Fibroblast of peridontal ligament (primary cell): ENCODE data around the gene STIM1.
A peak's percentile ranks its signal among the peaks of the same experiment; 100 is the strongest.

Experiments
- DNase-seq: peaks from one replicate; pipeline ENCODE4 v3.0.0-alpha.2; 2010; ENCODE audit errors: extremely low read depth

Gene STIM1

DNA sequence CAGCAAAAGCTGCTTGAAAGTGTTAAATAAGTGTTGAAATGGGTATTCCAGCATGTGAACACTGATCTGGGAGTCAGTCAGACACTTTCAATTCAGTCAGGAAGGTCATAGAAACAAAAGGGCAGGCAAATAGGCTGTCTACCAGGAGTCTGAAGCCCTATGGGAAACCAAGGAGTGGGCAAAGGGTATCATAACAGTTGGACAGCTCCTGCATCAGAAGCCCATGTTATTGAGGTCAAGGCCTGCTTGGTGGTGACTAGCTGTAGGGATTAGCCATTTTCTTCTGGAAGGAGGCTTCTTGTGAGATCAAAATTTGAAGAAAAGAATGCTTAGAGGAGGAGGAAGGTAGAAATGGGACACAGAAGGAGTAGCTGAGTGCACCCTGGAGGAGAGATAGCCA, 97.3 kb downstream of the STIM1 start:
- no peak for DNase-seq

DNA sequence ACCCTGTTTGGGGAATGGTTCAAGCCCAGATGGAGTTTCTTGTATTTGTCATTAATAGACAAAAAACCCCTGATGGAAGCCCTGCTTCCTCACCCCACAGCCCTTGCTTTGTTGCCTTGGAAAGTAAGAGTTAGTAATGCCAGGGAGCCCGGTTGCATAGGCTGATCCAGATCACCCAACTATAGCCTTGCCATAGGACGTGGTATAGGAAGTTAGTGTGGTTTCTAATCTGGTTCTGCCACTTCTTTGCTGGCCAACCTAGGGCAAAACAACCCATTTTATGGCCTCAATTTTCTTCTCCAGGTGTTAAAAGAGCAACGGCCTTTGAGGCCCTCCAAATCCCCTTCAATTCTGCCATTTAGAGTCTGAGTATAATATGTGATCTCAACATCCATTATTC, 97.9 kb downstream of the STIM1 start:
- DNase-seq, result no peak

DNA sequence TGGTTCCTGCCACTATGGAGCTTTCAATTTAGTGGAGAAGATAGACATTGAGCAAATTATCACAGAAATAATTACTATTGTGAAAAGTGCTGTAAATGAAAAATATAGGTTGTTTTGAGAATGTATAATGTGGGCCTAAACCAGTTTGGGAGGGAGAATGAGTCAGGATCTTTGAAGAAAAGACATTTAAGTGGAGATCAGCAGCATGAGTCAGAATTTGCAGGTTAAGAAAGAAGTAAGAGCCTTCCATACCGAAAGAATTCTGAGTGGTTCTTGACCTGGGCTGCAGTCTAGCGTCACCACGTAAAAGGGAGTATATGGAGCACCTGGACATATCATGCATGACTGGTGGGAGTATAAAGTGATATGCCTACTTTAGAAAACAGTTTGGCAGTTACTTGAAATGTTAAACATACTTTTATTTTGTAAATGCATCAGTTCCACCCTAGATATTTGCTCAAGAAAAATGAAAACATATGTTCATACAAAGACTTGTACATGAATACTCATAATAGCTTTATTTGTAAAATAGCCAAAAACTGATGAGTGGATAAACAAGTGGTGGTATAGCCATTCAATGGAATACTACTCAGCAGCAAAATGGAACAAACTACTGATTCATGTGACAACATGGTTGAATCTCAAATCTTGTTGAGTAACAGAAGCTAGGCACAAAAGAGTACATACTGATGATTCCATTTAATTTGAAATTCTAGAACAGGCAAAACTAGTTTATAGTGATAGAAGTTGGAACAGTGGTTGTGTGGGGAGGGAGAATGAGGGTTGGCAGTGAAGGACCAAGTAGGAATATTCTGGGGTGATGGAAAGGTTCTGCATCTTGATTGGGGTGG, 99.2 kb downstream of the STIM1 start:
- DNase-seq, result no peak

DNA sequence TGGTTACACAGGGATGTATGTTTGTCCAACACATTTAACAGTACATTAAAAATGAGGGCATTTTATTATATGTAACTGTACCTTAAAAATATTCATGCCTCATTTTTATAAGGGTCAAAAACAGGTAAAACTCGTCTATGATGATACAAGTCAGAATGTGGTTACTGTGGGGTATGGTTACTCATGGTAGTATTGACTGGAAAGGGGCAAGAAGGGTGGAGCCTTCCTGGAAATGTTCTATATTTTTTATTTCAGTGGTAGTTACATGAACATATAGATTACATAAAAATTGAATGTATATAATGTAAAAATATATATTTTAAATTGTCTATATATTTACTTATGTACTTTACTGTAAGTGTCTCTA, 99.8 kb downstream of the STIM1 start:
- no peak for DNase-seq

DNA sequence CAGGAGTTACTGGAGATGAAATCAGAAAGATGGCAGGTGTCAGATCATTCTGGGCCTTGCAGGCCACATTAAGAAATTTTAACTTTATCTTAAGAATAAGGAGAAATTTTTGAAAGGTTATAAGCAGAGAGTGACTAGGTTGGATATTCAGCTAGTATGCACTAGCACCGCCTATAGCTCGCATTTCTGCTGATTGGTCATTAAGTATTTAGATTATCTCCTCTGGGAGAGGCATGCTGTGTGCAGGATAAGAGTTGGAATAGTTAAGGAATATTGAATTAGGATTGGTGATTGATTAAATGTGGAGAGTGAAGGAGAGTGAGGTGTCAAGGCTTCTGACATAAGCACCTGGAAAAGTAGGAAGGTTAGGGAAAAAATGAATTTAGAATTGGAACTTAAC, 100.6 kb downstream of the STIM1 start:
- DNase-seq, result no peak

DNA sequence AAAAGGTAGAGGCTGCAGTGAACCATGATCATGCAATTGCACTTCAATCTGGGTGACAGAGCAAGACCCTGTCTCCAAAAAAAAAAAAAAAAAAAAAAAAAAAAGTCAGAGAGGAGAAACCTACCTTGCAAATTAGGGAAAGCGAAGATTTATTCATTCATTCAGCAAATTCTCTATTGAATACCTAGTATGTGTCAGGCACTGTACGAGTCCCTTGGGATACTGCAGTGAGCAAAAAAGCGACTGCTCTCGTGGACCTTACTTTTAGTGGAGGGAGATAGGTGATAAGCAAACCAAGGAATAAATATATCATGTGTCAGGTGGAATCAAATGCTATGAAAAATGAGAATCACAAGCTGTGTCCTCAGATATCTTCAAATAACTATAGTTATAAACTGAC, 101.3 kb downstream of the STIM1 start:
- DNase-seq, result no peak

DNA sequence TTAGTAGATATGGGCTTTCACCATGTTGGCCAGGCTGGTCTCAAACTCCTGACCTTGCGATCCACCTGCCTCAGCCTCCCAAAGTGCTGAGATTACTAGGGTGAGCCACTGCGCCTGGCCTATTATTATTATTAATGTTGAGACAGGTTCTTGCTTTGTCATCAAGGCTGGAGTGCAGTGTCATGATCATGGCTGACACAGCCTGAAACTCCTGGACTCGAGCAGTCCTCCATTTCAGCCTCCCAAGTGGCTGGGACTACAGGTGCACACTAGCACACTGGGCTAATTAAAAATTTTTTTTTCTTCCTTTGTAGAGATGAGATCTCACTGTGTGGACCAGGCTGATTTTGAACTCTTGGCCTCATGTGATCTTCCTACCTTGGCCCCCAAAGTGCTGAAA, 102.0 kb downstream of the STIM1 start:
- no peak for DNase-seq

DNA sequence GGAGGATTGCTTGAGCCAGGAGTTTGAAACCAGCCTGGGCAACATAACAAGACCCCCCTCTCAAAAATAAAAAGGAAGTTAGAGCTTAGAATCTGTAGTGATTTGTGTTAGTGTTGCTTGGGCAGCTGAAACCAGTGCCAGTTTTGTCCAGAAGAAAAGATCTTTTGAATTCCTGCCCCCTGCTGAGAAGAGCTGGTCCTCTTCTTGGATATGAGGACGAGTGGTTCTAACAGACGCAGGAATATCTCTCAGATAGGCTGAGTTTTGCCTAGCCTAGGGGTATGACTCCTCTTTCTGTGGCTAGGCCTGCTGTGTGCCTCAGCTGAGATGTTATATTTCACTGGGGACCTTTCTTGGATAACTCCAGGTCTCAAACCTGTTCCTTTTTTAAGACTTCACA, 102.8 kb downstream of the STIM1 start:
- no peak for DNase-seq

DNA sequence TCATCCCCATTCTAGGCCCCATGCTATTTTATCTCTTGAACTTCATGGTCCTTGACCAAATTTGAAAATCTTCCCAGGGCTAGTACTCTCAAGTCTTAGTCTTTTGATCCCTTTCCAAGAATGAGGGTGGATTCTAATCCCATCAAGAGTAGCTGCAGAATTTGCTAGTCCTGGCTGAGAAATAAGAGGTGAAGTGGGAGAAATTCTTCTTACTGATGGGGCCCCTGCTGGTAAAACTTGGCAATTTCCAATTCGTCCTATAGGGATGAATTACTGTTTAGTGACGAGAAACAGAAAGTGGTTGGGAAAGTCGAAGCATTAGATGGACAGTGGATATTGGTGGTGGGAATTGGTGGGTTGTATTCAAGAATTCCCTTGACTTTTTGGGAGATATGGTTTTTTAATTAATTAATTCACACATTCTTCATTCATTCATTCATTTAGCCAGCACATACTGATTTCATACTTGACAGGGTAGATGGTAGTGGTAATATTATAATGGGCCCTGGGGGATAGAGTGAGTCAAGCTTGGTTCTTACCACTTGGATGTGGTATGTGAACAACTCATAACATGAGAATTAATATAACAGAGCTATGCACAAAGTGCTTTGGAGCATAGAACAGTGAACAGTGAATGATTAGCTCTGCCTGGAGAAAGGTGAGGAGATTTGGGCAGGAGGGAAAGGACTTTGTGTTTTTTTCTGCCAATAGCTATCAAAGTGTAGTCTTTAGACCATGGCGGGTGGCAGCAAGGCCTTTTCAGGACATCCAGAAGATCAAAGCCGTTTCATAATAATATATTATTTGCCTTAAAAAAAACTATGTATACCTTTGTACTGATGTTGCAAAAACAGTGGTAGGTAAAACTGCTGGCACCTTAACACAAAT, 103.8 kb downstream of the STIM1 start:
- peak; percentile 87 for DNase-seq

DNA sequence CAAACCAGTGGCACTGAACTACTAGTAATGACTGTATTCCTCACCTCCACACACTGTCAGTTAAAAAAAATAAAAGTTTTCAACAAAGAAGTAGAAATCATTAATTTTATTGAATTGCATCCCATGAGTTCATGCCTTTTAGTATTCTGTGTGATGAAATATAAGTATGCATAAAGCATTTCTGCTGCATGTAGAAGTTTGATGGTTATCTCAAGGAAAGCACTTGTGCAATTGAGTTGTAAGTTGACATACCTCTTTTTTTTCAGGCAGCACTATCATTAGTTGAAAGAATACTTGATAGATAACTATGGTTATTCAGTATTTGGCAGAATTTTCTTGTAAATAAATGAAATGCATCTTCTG, 104.4 kb downstream of the STIM1 start:
- DNase-seq, result no peak

DNA sequence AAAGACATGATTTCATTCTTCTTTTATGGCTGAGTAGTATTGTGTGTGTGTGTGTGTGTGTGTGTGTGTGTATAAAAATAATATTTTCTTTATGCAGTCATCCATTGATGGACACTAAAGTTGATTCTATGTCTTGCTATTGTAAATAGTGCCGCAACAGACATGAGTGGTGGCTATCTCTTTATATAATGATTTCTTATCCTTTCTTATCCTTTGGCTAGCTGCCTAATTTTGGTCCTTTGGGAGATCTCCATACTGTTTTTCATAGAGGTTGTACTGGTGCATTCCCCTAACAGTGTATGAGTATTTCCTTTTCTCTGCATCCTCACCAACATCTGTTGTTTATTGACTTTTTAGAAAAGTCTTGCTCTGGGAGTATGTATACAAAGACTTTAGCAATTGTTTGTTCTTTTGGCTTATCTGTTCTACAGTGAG, 107.0 kb downstream of the STIM1 start:
- peak; percentile 63 for DNase-seq

DNA sequence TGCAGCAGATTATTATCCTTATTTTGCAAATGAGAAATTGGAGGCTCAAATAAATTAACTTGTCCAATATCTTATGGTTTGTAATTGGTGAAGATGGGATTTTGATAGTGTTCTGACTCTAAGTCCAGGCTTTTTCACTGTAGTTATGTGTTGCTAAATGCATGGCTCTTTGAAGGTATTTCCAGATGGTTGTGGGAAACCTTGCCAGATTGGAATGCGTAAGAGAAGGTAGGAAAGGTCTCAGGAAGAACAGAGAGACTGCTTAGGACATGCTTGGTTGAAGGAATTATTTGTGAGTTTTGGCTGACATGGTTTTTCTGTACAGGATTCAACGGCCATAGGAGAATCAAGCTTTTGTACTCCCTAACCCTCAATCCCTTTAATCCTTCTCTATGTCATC, 108.6 kb downstream of the STIM1 start:
- no peak for DNase-seq

DNA sequence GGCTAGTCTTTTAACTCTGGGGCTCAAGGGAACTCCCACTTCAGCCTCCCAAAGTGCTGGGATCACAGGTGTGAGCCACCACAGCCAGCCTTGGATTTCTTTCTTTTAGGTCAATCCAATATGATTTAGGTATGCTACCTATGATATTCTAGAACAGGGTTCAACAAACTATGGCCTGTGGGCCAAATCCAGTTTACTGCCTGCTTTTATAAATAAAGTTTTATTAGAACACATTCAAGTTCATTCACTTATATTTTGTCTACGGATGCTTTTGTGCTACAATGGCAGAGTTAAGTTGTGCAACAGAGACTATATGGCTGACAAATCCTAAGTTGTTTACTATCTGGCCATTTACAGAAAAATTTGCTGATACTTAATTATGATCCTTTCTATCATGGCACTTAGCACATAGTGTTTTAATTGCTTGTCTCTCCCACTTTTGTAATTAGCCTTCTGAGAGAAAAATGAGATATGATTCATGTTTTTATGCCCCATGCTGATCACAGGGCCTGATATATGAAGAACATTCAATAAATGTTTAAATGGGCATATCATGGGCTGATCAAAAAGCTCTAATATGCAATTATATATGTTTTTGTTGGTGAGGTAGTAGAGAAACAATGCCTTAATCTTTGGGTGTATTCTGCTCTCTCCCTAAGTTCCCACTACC, 109.6 kb downstream of the STIM1 start:
- no peak for DNase-seq

DNA sequence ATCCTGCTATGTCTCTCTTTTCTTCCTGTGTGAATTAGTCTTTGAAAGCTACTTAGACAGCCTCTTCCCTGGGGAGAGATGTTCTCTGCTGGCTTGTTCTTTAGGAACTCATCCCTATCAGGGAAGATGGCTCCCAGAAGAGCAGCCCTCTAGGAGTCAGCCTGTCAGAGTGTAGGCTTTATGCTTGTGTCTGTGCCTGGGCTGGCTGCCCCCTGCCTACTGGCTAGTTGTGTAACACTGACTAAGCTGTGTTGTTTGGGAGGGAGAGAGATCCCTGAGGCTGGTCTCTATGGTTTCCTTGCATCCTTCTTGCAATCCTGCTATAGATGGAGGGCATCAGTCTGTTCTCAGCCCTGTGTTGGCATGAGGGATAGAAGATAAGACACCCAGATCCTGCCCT, 112.2 kb downstream of the STIM1 start:
- no peak for DNase-seq

DNA sequence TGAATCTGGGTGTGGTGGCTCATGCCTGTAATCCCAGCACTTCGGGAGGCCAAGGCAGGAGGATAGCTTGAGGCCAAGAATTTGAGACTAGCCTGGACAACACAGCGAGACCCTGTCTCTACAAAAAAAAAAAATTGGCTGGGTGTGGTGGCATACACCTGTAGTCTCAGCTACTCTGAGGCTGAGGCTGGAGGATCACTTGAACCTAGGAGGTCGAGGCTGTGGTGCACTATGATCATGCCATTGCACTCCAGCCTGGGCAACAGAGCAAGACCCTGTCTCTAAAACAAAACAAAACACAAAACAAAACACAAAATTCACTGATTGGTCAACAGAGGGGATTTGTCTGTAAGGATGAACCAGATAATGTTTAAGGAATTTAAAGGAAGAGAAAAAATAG, 113.7 kb downstream of the STIM1 start:
- no peak for DNase-seq

DNA sequence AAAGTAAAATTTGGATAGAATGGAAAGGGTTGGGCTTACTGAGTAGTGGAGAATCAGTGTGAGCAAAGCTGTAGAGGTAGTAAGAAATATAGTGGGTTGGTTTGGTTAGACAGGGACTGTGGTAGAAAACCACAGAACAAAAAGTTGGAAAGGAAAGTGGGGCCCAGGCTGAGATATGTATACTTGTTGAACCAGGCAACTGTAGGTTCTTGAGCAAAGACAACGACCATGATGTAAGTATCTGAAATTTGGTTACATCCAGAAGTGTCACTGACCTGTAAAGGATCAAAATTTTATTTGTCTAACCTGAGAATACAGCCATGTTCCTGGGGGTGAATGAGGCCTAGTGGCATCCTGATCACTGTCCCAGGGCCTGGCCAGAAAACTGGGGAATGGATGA, 114.1 kb downstream of the STIM1 start:
- no peak for DNase-seq

DNA sequence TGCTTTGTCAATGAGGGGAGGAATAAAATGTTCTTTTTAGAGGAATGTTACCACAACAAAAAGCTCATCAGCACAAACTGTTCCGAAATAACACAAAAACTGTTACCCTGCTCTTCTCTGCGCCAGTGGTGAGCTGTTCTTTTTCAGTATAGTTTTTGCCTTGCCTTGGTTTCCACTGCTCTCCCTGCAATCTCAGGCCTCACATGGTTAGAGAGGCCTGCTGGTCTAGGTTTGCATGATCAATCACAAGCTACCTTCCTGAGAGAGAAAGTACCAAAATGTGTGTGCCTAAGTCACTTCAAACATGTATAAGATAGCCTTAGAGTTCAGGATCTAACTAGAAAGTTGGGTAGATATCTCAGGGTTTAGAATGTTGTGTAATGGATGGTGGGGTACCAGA, 114.6 kb downstream of the STIM1 start:
- DNase-seq, result no peak

DNA sequence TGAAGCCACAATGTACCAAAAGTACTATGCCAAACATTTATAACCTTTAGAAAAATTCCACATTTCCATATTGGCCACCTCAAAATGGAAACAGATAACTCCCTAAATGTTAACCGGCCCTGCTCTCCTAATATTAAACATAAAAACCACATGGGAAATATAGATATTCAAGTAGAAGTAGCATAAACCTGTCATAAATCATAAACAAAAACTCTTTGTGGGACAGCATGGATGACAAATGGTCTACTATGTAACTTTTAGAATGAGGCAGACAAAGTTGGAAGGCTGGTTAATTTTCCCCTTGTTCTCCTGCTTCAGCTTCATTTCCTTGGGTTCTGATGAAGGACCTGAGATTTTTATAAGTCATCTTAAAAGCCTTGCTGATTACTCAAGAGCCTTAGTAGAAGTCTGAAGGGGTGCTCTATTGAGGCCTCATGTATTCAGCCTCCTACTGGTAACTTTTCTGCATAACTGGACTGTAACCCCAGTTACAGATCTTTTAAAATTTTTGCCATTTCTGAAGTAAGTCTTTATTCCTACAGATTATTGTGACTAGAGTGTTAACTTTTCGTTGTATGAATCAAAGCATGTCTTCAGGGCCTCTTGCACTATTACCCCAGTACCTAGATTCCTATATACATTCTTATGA, 116.4 kb downstream of the STIM1 start:
- peak; percentile 50 for DNase-seq

DNA sequence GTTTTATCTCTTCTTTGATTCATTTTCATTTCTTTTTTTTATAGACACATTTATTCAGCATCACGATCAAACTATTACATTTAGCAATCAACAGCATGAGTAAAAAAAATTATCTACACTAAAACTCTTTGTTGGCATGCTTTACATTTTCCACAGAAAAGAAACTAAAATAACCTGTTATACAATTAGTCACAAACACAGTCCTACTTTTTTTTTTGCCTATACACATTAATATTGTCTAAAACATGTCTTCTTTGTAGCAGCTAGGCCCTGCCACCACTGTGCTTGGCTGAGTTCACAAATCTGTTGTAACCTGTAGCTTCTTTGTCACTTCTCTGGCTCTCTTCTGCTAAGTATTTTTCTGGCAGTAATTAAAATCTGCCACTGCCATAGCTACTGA, 117.0 kb downstream of the STIM1 start:
- no peak for DNase-seq

DNA sequence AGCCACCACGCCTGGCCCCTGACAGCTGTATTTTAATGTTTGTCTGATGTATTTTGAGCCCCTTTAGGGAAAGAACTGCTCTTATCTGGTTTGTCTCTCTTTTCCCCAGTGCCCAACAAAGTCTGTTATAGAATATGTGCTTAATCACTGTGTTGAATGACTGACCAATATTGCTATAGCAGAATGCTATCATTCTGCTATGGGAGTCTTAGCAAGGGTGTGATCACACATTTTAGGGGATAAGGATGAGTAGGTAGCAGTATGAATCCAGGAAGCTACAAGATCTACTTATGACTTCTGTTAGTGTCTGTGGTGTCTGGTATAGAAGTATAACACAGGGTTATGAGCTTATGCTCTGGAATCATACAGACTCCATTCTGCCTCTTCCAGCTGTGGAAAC, 121.6 kb downstream of the STIM1 start:
- DNase-seq, result no peak

DNA sequence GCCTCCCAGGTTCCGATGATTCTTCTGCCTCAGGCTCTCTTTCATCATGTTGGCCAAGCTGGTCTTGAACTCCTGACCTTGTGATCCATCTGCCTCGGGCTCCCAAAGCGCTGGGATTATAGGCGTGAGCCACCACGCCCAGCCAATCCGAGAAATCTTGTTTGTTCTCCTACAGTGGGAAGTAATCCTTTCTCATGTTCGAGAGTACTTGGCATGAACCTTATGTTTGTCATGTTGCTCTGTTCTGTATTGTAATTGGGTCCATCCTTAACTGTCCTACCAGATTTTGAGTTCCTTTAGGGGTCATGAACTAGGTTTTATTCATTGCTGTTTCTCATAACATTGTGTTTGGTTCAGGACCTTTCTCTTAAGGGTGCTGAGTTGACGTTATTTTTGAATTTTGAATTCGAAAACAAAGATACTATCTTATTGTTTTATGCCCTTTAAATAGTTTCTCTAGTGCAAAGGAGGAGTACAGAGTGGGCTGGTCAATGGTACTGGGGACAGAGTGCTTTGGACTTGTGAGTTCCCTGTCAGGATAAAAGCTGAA, 125.7 kb downstream of the STIM1 start:
- DNase-seq, result no peak

DNA sequence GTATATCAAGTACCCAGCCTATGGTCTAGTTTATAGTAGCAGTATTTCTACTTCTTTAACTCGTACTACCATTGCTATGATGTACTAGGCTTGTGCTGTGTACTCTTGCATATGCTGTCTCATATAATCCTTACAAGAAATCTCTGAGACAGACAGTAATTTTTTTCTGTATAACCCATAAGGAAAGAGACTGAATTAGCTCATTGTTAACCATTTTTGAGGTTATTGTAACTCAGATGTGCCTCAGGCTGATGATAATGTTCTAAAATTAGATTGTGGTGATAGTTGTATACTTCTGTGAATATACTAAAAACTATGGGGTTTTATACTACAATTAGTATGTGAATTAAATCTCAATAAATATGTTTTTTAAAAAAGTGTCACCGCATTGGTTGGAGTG, 127.0 kb downstream of the STIM1 start:
- no peak for DNase-seq
